ENCODE data around the gene PDPR. TPM values are rescaled to one million over a fixed set of nuclear protein-coding genes. Genes with fewer than 3 reads are reported as not detected.
A peak's percentile ranks its signal among the peaks of the same experiment; 100 is the strongest.
"Not testable (repeated sequence)": the region's sequence is repeated elsewhere in the genome, so short reads cannot be mapped to it uniquely, and the experiment has no call there.

PDPR gene
- total RNA-seq, 1 donor: 25.7 TPM

- no peak overlapping the region for H3K4me3 ChIP-seq (ENCODE audit: low read depth, low read length)
- TF ChIP-seq CTCF (IDR thresholded peaks at IDR 0.05; ENCODE audit: insufficient read depth, low read length): no peak
- DNase-seq (ENCODE audit: low read depth): no peak
Observed at GRCh38 chr16:70159355-70160348, 45.5 kb downstream of the PDPR start.

GRCh38 chr16:70160388-70160787, 46.3 kb downstream of the PDPR start:
- H3K4me3 ChIP-seq (ENCODE audit: low read depth, low read length): no peak overlapping the region
- no peak for DNase-seq (ENCODE audit: low read depth)
- TF ChIP-seq CTCF (IDR thresholded peaks at IDR 0.05; ENCODE audit: insufficient read depth, low read length): no peak

- TF ChIP-seq CTCF (IDR thresholded peaks at IDR 0.05; ENCODE audit: insufficient read depth, low read length): no peak
- no peak for DNase-seq (ENCODE audit: low read depth)
- no peak overlapping the region for H3K4me3 ChIP-seq (ENCODE audit: low read depth, low read length)
Observed at GRCh38 chr16:70160821-70161220, 46.7 kb downstream of the PDPR start.

GRCh38 chr16:70161350-70161749, 47.2 kb downstream of the PDPR start:
- TF ChIP-seq CTCF (IDR thresholded peaks at IDR 0.05; ENCODE audit: insufficient read depth, low read length): no peak
- no peak for DNase-seq (ENCODE audit: low read depth)
- no peak overlapping the region for H3K4me3 ChIP-seq (ENCODE audit: low read depth, low read length)

GRCh38 chr16:70162041-70162451, 47.9 kb downstream of the PDPR start:
- H3K4me3 ChIP-seq (ENCODE audit: low read depth, low read length): no peak overlapping the region
- peak; percentile 45 for DNase-seq (ENCODE audit: low read depth)
- no peak for TF ChIP-seq CTCF (IDR thresholded peaks at IDR 0.05; ENCODE audit: insufficient read depth, low read length)

GRCh38 chr16:70163596-70163995, 49.5 kb downstream of the PDPR start:
- no peak overlapping the region for H3K4me3 ChIP-seq (ENCODE audit: low read depth, low read length)
- no peak for TF ChIP-seq CTCF (IDR thresholded peaks at IDR 0.05; ENCODE audit: insufficient read depth, low read length)
- DNase-seq (ENCODE audit: low read depth): no peak

GRCh38 chr16:70166688-70167087, 52.6 kb downstream of the PDPR start:
- not testable (repeated sequence) for DNase-seq (ENCODE audit: low read depth)

GRCh38 chr16:70173212-70173837, 59.2 kb downstream of the PDPR start, which contains the start of gene CLEC18C:
TSS of gene CLEC18C (plus strand) at chr16:70173787. CDS start at chr16:70174279, 492 bp downstream.
- not testable (repeated sequence) for DNase-seq (ENCODE audit: low read depth); H3K4me3 ChIP-seq (ENCODE audit: low read depth, low read length)

More at GRCh38 chr16:70166688-70167087, 52.6 kb downstream of the PDPR start:
- not testable (repeated sequence) for H3K4me3 ChIP-seq (ENCODE audit: low read depth, low read length)

GRCh38 chr16:70173916-70174315, 59.8 kb downstream of the PDPR start:
- DNase-seq (ENCODE audit: low read depth); H3K4me3 ChIP-seq (ENCODE audit: low read depth, low read length): not testable (repeated sequence)

GRCh38 chr16:70174387-70174932, 60.3 kb downstream of the PDPR start:
- not testable (repeated sequence) for H3K4me3 ChIP-seq (ENCODE audit: low read depth, low read length); DNase-seq (ENCODE audit: low read depth)
